T-helper 1 cell (primary cell): ENCODE results near the gene TMED8.
"Not testable (repeated sequence)": the region's sequence is repeated elsewhere in the genome, so short reads cannot be mapped to it uniquely, and the experiment has no call there.

Source experiments
- DNase-seq, 5 donors: peaks; one replicate each; pipeline ENCODE4 v3.0.0-alpha.2; 2012 to 2020
- total RNA-seq, 4 donors: gene quantifications; one replicate each; lab custom pipeline; 2026; lab: John Stamatoyannopoulos, UW

The TMED8 gene
- total RNA-seq, result 22.2 to 35.8 (median 32.8) reads per million in 4 donors

GRCh38 chr14:77376771-77377501, at the start of gene TMED8, which contains the start of gene SAMD15:
TSS of gene TMED8 (minus strand) at chr14:77377094. CDS start at chr14:77377053, 41 bp downstream.
TSS of gene SAMD15 (plus strand) at chr14:77377379. CDS start at chr14:77377419, 40 bp downstream.
- peak; percentile 61 to 83 (median 75) for DNase-seq

- DNase-seq, result no peak
Measured at GRCh38 chr14:77426396-77426795, 49.5 kb upstream of the TMED8 start.

- no peak for DNase-seq
Measured at GRCh38 chr14:77424862-77425261, 48.0 kb upstream of the TMED8 start.

GRCh38 chr14:77423423-77423822, 46.5 kb upstream of the TMED8 start, which contains the start of gene NOXRED1:
TSS of gene NOXRED1 (minus strand) at chr14:77423523. CDS start at chr14:77422889, 634 bp downstream.
- no peak for DNase-seq

- DNase-seq, result no peak
Measured at GRCh38 chr14:77421201-77421600, 44.3 kb upstream of the TMED8 start.

DNA sequence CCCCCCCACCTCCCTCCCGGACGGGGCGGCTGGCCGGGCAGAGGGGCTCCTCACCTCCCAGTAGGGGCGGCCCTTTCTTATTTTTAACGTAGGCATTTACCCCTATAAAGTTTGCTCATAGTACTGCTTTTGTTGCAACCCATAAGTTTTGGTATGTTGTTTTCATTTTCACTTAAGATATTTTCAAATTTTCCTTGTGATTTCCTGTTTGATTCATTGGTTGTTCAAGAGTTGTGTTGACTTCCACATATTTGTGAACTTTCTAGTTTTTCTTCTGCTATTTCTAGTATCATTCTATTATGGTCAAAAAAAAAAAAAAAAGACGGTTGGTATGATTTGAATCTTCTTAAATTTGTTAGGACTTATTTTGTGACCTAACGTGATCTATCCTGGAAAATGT, 39.9 kb upstream of the TMED8 start:
- no peak for DNase-seq

- not testable (repeated sequence) for DNase-seq
Measured at GRCh38 chr14:77416098-77416497, 39.2 kb upstream of the TMED8 start.

- DNase-seq, result not testable (repeated sequence)
Measured at GRCh38 chr14:77415403-77416030, 38.6 kb upstream of the TMED8 start.

DNA sequence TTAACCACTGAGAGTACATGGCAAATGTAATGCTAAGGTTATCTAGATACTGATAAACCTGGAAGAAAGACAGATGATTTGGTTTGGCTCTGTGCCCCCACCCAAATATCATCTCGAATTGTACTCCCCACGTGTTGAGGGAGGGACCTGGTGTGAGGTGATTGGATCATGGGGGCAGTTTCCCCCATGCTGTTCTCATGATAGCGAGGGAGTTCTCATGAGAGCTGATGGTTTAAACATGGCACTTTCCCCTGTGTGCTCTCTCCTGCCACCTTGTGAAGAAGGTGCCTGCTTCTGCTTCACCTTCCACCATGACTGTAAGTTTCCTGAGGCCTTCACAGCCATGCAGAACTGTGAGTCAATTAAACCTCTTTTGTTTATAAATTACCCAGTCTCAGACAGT, 32.2 kb upstream of the TMED8 start:
- DNase-seq, result no peak

GRCh38 chr14:77407158-77407557, 30.3 kb upstream of the TMED8 start:
- DNase-seq, result no peak

DNA sequence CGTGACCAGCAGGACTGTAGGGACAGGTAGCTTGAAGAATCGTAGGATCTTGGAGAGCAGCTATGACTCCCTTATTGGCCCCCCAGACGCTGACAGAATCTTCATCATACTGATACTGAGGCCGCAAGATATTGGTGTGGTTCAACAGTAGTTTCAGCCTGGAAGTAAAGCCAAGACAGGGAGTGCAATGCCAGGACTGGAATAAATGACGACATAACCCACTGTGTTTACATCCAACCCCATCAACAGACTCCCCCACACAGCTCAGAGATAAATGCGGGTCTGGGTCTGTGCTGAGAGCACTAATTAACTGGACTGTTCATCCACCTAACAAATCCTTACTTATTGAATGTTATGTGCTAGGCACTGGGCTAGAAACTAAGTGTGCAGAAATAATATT, 29.8 kb upstream of the TMED8 start:
- no peak for DNase-seq

DNA sequence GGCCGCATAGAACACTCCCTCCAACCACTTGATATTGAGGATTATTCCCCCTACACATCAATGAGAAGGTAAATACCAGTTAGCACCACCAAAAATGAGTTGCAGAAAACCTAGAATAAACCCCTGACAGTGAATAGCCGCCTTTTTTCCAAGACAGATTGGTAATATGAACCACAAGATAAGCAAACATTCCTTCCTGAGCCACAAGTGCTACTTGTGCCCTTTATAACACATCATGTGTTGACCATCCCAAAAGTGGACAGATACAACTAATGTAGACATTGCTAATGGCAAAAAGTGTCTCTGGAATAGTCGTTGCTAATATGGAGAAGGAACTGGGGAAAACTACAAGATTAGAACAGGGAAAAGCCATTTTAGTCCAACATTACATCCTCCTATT, 29.2 kb upstream of the TMED8 start:
- no peak for DNase-seq

- no peak for DNase-seq
Measured at GRCh38 chr14:77403768-77404167, 26.9 kb upstream of the TMED8 start.

GRCh38 chr14:77400216-77400615, 23.3 kb upstream of the TMED8 start:
- no peak for DNase-seq

- no peak for DNase-seq
Measured at GRCh38 chr14:77390188-77390587, 13.3 kb upstream of the TMED8 start.

DNA sequence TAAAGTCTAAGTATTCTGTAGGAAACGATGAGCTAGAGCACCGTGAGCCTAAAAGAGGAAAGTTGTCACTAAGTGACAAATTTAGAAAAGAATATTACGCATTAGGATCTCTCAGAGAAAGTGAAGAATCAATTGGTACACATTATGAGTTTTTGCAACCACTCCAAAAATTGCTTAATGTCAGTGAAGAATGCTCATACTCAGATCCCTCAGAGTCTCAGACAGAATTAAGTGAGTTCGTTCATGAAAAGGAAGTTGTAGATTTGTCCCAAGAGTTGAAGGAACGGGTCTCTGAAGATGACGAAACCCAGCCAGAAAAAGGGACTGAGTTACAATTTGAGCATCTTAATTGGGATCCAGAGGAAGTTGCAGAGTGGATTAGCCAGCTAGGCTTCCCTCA, 1.8 kb upstream of the TMED8 start:
- no peak for DNase-seq

DNA sequence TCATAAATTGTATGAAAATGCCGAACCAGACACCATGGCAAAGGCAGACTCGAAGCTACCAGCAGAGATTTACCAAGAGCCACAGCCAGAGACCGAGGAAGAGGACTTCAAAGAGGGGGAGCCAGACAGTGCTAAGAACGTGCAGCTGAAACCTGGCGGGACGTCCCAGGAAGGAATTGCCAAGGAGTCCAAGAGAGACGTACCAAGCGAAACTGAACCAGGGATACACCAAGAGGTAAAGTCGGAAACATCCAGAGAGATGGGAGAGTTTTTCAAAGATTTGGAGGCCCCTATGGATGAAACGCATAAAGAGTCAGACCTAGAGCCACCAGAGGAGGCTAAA, 579 bp upstream of the TMED8 start:
- no peak for DNase-seq

DNA sequence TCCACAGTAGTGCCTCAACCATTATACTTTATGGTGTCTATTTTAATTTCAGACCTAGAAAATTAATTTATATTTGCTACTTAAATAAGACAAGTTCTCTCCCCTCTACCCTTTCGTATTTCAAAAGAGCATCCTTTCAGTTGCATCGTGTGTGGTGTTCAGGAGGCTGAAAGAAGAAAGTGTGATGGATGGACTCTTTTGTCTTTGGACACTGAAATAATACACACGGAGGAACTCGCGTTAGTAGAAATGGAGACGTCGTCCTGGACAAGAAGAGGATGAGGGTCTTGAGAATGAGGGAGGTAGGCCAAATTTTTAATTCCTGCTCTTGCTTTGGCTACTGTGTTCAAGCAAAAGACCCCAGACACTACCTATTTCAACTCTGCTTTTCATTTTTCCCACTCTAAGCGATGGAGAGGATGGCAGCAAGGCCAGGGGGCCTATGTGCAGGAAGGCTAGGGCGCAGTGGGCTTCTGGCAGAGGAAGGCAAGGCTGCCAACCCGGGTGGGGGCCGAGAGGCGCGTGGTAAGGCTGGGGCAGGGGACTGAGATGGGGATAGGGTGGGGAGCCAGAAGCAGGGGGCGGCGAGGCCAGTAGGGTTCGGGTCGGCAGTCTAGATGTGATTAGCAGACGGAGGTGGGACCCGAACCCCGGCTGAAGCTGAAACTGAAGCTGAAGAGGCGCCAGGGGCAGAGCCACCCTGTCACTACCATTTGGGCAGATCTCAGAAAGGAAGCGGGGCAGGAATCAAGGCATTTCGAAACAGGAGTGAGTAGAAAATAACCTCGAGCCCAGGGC, 722 bp downstream of the TMED8 start:
- peak in 4 of 5 donors; percentile 8 to 39 (median 14) for DNase-seq

GRCh38 chr14:77375164-77375950, 1.5 kb downstream of the TMED8 start:
- DNase-seq, result no peak

DNA sequence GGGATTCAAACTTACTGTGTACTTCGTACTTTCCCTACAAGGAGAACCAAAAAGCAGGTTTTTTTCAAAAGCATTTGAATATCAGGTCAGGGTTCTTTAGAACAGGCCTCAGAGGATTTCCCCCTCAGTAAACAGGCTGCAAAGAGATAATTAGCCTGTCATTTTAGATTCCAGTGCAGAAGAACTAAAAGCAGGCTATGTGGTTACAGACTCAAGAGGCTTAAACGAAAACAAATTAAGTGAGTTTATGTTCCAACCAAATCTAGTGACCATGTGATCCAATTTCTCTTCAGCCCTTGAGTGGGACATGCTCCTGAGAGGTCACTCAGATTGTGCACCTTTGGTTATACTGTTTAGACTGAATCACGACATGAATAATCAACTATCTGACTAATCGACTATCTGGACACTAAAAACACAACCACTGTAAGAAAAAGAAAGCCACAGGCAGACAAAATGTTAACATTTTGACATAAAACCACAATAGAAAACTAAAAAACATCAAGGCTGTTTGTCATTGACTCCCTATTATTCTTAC, 4.5 kb downstream of the TMED8 start:
- no peak for DNase-seq

DNA sequence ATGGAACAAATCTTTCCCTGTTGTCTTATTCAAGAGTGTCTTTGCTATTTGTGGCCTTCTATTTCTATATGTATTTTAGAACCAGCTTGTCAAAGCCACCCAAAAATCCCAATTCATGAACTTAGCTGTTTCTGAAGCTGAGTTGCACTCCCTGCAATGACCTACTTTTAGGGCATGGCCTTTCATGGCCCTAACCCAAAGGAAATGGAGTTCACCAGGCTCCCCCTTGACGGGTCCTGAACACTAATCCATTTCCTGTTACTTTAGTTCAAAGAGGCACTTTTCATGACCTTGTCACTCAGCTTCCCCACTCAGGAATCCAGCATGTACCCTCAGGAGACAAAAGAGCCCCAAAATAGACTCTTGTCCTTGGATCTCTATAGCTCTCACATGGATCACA, 7.6 kb downstream of the TMED8 start:
- DNase-seq, result no peak

DNA sequence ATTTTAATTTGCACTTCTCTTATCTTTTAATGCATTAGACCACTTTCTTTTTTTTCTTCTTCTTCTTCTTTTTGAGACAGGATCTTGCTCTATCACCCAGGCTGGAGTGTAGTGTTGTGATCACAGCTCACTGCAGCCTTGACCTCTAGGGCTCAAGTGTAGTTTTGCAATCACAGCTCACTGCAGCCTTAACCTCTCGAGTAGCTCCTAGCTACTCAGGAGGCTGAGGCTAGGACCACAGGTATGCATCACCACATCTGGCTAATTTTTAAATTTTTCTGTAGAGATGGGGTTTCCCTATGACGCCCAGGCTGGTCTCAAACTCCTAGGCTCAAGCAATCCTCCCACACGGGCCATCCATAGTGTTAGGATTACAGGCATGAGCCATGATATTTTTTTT, 12.7 kb downstream of the TMED8 start:
- no peak for DNase-seq
